GM18508 (cell line): Measurements from ENCODE around the gene OR52K1.
"Not testable (repeated sequence)": the region's sequence is repeated elsewhere in the genome, so short reads cannot be mapped to it uniquely, and the experiment has no call there.

ENCODE experiments used
- ATAC-seq: cut with Tn5 transposase; IDR thresholded peaks from one replicate; pipeline ENCODE4 v1.9.1; 2021; ENCODE audit warnings: moderate number of reproducible peaks; ENCODE audit not compliant: insufficient read depth, unreplicated experiment

Gene OR52K1

DNA sequence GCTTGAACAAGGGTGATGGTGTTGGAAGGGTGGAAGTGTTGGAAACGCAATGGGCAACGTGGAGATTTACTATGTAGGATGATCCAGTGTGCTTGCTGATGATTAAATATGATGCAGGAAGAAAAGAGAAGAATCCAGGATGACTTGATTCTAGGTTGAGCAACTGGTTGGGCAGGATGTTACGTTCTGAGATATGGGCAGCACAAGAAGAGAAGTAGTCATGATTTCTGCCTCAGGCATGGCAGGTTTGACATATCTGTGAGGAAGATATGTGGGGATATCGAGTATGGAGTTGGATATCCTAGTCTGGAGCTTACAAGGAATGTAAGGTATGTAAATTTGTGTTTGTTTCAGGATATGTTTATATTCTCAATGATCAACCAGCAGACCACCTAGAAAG is 1.9 kb downstream of the OR52K1 start:
- no peak for ATAC-seq

DNA sequence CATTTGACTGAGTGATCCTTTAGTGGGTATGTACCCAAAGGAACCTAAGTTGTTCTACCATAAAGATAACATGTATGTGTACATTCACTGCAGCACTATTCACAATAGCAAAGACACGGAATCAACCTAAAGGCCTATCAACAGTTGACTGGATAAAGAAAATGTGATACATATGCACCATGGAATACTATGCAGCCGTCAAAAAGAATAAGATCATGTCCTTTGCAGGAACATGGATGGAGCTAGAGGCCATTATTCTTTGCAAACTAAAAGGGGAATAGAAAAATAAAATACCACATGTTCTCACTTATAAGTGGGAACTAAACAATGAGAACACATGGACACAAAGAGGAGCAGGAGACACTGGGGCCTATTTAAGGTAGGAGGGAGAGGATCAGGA is 9.0 kb downstream of the OR52K1 start:
- ATAC-seq, result not testable (repeated sequence)

DNA sequence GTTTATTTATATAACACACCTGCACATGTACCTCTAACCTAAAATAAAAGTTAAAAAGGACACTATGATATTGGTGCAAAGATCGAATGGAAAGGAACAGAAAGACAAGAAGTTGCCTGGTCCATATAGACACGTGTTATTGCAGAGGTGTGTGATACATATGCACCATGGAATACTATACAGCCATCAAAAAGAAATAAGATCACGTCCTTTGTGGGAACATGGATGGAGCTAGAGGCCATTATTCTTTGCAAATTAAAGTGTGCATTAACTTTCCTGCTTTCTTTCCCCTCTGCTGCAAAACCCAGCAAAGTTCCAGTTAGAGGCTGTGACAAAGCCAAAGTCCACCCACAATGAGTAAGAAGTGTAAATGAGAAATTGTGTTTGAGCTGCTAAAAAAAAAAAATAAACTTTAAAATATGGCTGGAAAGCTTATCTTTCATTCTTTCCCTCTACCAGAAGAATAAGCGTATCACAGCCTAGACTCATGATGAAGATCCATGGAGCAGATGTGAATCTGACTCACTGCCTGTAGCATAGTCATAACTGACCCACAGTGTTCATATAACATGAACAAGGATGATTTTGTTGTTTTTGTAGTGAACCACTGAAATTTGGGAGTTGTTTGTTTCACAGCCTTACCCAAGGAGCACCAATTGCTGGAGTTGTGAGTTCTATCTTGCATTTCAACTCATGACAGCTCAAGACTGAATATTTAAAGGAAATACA is 9.6 kb downstream of the OR52K1 start:
- ATAC-seq, result no peak

DNA sequence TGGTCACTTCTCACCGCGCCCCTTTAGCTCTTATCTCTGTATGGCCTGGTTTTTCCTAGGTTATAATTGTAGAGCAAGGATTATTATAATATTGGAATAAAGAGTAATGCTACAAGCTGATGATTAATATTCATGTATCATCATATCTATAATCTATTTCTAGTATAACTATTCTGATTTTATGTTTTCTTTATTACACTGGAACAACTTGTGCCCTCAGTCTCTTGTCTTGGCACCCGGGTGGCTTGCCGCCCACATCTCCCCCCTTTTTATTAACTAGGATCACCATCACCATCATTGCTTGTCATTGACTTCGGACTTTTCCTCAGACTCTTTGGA is 11.0 kb downstream of the OR52K1 start:
- no peak for ATAC-seq

DNA sequence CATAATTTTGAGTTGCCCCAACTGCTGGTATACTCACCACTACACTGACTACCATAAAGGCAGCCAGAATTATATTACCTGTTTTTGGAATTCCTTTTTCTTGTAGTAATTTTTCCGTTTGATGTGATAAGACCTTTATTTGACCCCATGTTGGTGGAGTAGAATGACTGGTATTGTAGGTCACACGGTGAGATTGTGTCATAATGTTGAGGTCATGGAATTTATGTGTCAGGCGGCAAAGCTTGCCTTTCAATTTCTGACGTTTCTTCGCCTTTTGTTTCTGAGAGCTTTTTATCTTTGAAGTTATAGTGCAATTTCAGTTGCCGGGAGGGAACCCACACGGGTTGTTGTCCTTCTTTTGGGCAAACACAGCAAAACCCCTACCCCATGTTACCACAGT is 13.0 kb downstream of the OR52K1 start:
- no peak for ATAC-seq

DNA sequence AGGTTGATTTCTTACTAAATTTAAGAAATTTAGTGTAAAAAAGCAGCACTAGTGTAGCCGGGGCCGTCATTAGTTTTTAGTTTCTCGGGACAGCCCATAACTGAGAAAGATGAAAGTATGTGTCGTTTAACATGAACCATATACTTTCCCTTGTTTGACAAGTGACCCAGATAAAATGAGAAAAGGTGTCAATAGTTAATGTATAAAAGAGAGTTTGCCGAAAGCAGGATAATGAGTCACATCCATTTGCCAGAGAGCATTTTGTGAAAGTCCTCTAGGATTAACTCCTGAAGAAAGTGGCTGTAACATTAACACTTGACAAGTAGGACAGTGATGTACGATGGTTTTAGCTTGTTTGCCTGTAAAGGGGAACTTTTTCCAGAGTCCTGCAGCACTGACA is 13.5 kb downstream of the OR52K1 start:
- ATAC-seq, result no peak

DNA sequence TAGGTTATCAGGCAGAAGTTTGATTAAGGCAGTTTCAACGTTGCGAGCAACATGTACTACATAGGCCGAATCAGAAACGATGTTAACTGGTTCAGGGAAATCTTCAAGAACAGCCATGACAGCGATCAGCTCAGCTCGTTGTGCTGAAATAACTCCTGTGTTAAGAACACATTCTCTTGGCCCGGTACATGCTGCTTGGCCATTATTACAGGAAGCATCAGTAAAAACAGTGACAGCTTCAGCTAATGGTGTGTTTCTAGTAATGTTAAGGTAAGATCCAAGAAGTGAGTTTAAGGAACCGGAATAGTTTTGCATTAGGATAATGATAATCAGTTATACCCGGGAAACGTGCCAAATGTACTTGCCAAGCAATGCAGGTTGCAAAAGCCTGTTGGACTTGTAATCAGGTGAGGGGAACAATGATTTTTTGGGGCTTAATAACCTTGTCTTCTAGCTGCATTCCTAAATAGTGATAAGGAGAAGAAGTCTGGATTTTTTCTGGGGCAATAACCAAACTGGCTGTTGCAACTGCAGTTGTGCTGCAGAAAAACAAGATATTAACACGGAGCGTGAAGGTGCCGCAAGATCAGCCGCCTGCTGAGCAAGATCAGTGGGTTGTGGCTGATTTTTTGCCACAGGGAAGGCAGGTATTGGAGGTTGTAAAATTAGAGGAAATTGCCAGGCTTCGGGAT is 14.3 kb downstream of the OR52K1 start:
- ATAC-seq, result no peak

DNA sequence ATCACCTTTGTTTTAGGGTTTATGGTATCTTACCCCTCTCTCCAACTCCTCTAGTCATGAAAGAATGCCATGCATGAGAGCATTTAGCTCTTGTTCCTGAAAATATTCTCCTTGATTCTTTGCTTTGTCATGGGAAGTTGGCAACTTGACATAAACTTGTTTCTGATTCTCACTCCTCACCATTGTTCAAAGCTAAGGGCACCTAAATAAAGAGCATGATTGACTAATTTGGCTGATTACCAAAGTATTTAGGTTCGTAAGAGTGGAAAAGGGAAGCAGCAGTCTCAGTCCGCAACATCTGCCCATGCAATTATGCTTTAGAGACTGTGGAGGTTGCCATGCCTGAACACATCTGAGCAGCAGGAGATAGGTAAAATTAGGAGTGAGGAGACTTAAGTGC is 26.4 kb downstream of the OR52K1 start:
- ATAC-seq, result no peak

DNA sequence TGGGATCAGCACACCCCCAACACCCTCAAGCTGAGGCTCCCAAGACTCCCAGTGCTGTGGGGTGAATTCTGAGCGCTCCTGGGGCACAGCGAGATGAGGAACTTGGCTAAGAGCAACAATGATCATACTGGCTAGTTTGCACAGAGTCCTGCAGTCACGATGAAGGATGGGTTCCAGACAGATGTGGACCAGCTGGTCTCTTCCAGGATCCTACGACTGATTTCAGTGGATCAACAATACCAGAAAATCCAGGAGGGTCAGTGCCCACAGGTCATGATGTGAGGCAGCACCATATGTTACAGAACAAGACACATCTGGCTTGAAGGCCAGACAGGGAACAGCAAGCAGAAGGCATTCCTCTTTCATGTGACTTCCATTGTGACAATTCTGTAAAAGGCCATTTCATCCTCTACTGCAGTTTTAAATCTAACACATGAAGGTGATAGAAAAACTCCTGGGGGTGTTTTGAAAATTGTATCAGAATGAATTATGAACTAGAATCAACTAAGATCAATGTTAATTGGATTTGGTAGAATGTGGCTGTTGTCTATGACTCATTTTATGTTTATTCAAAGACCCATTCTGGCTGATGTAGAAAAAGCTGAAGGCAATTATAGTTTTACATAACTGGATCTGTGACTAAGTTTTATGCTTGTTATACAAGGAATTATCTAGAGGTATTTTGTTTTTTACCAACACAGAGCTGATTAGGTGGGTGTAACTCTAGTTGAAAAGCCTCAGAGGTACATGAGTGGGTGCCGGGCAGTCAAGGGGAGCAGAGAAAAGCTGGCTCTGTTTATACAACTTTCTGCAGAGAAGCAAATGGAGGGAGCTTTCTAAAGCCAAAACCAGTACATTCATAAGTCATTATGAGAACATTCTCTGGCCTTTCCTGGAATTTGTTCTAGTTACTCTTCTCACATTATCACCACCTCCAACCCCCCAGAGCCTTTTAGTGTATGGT is 29.1 kb downstream of the OR52K1 start:
- no peak for ATAC-seq

DNA sequence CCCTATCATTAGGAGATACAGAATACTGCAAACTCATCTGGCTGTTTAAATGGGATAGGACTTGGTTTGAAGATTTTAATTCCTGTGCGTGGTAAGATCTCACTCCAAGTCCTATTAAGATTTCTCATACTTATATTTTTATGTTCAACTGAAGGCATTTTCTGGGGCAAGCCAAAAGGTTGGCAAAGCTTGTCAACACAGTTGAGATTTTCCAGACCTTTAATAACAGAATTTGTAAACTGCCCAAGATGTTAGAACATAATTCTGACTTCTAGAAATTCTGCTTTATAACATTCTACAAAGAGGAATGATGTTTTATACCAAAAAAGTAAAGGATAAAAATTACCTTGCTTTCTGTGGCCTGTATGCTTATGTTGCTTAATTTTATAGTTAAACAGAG is 31.8 kb downstream of the OR52K1 start:
- no peak for ATAC-seq

DNA sequence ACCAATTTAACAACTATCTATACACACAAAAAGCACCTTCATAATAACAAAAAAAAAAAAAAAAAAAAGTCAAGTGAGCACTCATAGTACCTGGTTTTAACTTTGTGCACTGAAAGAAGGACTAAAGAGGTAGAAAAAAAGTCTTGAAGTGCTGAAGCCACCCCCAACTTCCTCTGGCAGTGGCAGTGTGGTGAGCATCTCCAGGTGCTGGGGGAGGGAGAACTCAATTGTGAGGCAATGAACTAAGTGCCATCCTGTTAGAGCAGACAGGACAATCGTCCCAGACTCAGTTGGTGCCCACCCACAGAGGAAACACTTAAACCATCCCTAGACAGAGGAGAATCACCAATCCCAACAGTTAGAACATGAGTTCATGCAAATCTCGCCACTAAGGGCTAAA is 39.9 kb downstream of the OR52K1 start:
- ATAC-seq, result no peak

DNA sequence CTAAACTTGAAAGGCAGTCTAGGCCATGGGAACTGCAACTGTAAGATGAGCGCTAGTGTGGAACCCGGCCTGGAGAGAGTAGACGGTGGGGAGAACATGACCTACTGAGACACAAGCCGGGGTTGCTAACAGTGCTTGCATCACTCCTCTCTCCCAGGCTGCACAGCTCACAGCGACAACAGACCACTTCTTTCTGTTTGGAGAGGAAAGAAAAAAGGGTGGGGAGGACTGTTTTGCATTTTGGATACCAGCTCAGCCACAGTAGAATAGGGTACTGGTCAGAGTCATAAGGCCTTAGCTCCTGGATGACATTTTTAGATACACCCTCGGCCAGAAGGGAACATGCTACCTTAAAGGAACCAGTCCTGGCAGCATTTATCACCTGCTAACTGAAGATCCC is 40.3 kb downstream of the OR52K1 start:
- ATAC-seq, result no peak

DNA sequence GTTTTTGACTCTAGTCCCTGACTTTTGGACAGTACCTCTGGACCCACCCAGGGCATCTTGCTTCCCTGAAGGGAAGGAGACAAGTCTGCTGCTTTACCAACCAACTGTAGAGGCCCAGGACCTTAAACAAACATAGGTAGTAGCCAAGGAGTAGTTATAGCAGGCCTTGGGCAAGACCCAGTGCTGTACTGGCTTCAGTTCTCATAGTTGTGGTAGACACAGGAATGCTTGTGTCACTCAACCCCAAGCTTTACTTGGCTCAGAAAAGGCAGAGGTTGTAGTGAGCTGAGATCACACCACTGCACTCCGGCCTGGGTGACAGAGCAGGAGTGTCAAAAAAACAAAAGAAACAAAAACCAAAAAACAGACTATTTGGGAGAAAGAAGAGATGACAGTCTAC is 41.2 kb downstream of the OR52K1 start:
- no peak for ATAC-seq

DNA sequence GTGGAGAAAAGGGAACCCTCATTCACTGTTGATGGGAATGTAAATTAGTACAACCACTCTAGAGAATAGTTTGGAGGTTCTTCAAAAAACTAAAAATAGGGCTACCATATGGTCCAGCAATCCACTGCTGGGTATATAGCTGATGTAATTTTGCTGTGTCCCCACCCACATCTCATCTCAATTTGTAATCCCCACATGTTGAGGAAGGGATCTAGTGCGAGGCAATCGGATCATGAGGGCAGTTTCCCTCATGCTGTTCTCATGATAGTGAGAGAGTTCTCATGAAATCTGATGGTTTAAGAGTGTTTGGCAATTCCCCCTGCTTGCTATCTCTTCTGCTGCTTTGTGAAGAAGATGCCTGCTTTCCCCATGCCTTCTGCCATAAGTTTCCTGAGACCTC is 45.5 kb downstream of the OR52K1 start:
- ATAC-seq, result no peak

DNA sequence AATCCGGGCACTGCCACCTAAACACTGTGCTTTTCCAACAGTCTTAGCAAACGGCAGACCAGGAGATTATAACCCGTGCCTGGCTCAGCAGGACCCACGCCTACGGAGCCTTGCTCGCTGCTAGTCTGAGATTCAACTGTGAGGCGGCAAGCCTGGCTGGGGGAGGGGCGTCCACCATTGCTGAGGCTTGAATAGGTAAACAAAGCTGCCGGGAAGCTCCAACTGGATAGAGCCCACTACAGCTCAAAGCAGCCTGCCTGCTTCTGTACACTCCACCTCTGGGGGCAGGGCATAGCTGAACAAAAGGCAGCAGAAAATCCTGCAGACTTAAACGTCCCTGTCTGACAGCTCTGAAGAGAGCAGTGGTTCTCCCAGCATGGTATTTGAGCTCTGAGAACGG is 49.2 kb downstream of the OR52K1 start:
- ATAC-seq, result not testable (repeated sequence)

DNA sequence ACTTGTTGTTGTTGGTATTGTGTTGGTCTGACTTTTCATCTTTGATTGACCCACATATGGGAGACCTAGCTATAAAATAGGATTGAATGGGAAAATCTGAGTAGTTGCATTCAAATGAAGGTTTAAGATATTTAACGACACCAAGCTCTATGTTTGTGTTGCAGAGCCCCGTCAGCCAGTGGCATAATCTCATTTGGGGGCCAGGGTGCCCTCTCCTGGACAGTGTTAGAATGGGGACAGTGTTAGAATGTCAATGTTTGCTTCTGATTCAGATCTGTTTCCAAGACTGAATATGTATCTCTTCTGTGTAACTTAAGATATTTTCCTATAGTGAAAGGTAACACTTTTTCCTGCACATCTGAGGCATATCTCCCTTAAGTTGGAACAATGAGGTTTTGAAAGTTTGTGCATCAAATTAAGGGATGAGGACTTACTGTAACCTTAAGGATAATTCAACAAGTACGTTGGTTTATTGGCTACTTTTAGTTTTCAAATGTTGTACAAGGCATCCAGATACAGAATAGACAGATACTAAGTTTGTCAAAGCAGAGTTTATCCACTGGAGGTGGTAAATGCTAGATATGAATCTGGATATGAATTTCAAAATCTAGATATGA is 57.3 kb downstream of the OR52K1 start:
- ATAC-seq, result peak; percentile 61

DNA sequence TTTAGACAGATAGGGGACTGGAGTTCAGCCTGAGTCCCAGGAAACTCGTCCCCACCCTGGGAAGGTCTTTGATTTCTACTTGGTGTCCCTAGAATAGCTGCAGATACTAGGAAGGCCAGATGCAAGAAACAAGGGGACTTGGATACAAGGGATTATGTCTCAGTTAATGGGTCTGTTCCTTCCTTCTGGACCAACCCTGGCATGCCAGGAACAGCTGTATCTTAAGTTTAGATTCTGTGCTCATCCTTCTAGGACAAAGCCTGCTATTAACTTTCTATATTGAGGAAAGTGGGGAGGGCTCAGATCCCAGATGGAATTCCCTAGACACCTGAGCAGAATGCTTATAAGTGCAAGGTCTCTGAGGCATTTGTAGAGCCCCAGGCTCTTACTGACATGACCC is 58.6 kb downstream of the OR52K1 start:
- no peak for ATAC-seq
